Measurements from ENCODE around the gene ADAM12. TPM values are rescaled to one million over a fixed set of nuclear protein-coding genes. Genes with fewer than 3 reads are reported as not detected.

ADAM12 gene
- total RNA-seq, 1 donor from 2014 or later, result 100 TPM

- peaks cover 19% of the 10 kb centered on the region for H3K36me3 ChIP-seq (ENCODE audit: insufficient read depth, low read length)
- no peak overlapping the region for H3K4me2 ChIP-seq (ENCODE audit: low read length)
- no peaks in the 10 kb centered on the region for H3K27me3 ChIP-seq (ENCODE audit: insufficient read depth, low read length)
- no peaks in the 10 kb centered on the region for H4K20me1 ChIP-seq (ENCODE audit: insufficient read depth, low read length)
- H3K4me3 Mint-ChIP-seq (ENCODE audit: unreplicated experiment), result no peak overlapping the region
- no peaks in the 10 kb centered on the region for H3K27me3 Mint-ChIP-seq (ENCODE audit: low read depth, unreplicated experiment)
- H3K4me3 ChIP-seq (ENCODE audit: insufficient read depth, low read depth, low read length), result no peak overlapping the region
- peaks cover 25% of the 10 kb centered on the region for H3K4me1 ChIP-seq (ENCODE audit: insufficient read depth, low read length)
- no peaks in the 10 kb centered on the region for H3K9me3 ChIP-seq (ENCODE audit: insufficient read depth, low read depth, low read length)
- FAIRE-seq, result no peak
- no peak overlapping the region for H2AFZ ChIP-seq (ENCODE audit: low read depth, low read length)
- peaks cover 24% of the 10 kb centered on the region for H3K36me3 Mint-ChIP-seq (ENCODE audit: low read depth, unreplicated experiment)
- H3K9ac ChIP-seq (ENCODE audit: low read length), result no peak overlapping the region
- peaks cover 44% of the 10 kb centered on the region for H3K4me1 Mint-ChIP-seq (ENCODE audit: low read depth, unreplicated experiment)
- H3K27ac ChIP-seq (ENCODE audit: low read depth, low read length), result no peak overlapping the region
- no peaks in the 10 kb centered on the region for H3K79me2 ChIP-seq (ENCODE audit: insufficient read depth, low read length)
- no peak for DNase-seq (ENCODE audit: low read depth)
- TF ChIP-seq CTCF (IDR thresholded peaks at IDR 0.05; ENCODE audit: insufficient read depth, low read depth, low read length), result no peak
- no peak for TF ChIP-seq EZH2 (IDR thresholded peaks at IDR 0.05; ENCODE audit: insufficient read depth, low read length)
- no peaks in the 10 kb centered on the region for H3K9me3 Mint-ChIP-seq (ENCODE audit: unreplicated experiment)
- peak overlapping the region; percentile 42 for H3K27ac Mint-ChIP-seq (ENCODE audit: unreplicated experiment)
These were observed 376.3 kb downstream of the ADAM12 start for GRCh38 chr10:126011995-126012394.

GRCh38 chr10:126009650-126010049 lies 378.6 kb downstream of the ADAM12 start:
- Mint-ChIP-seq H3K36me3 (ENCODE audit: low read depth, unreplicated experiment) (peaks cover 23% of the 10 kb centered on the region), H3K27ac (ENCODE audit: unreplicated experiment) (no peak overlapping the region), H3K9me3 (ENCODE audit: unreplicated experiment) (no peaks in the 10 kb centered on the region), H3K27me3 (ENCODE audit: low read depth, unreplicated experiment) (no peaks in the 10 kb centered on the region), H3K4me1 (ENCODE audit: low read depth, unreplicated experiment) (peaks cover 29% of the 10 kb centered on the region), H3K4me3 (ENCODE audit: unreplicated experiment) (no peak overlapping the region)
- Histone ChIP-seq H3K27ac (ENCODE audit: low read depth, low read length) (no peak overlapping the region), H4K20me1 (ENCODE audit: insufficient read depth, low read length) (no peaks in the 10 kb centered on the region), H2AFZ (ENCODE audit: low read depth, low read length) (no peak overlapping the region), H3K9ac (ENCODE audit: low read length) (no peak overlapping the region), H3K4me3 (ENCODE audit: insufficient read depth, low read depth, low read length) (no peak overlapping the region), H3K4me2 (ENCODE audit: low read length) (no peak overlapping the region), H3K36me3 (ENCODE audit: insufficient read depth, low read length) (peaks cover 8% of the 10 kb centered on the region), H3K27me3 (ENCODE audit: insufficient read depth, low read length) (no peaks in the 10 kb centered on the region), H3K9me3 (ENCODE audit: insufficient read depth, low read depth, low read length) (no peaks in the 10 kb centered on the region), H3K4me1 (ENCODE audit: insufficient read depth, low read length) (peaks cover 21% of the 10 kb centered on the region), H3K79me2 (ENCODE audit: insufficient read depth, low read length) (no peaks in the 10 kb centered on the region)
- no peak for DNase-seq (ENCODE audit: low read depth)
- no peak for FAIRE-seq
- TF ChIP-seq CTCF (IDR thresholded peaks at IDR 0.05; ENCODE audit: insufficient read depth, low read depth, low read length) (no peak), EZH2 (IDR thresholded peaks at IDR 0.05; ENCODE audit: insufficient read depth, low read length) (no peak)

- Histone ChIP-seq H3K4me2 (ENCODE audit: low read length) (no peak overlapping the region), H3K4me3 (ENCODE audit: insufficient read depth, low read depth, low read length) (no peak overlapping the region), H3K9me3 (ENCODE audit: insufficient read depth, low read depth, low read length) (no peaks in the 10 kb centered on the region), H3K27ac (ENCODE audit: low read depth, low read length) (no peak overlapping the region), H3K9ac (ENCODE audit: low read length) (no peak overlapping the region), H3K36me3 (ENCODE audit: insufficient read depth, low read length) (peaks cover 4% of the 10 kb centered on the region), H4K20me1 (ENCODE audit: insufficient read depth, low read length) (no peaks in the 10 kb centered on the region), H3K4me1 (ENCODE audit: insufficient read depth, low read length) (no peaks in the 10 kb centered on the region), H2AFZ (ENCODE audit: low read depth, low read length) (no peak overlapping the region), H3K79me2 (ENCODE audit: insufficient read depth, low read length) (no peaks in the 10 kb centered on the region), H3K27me3 (ENCODE audit: insufficient read depth, low read length) (no peaks in the 10 kb centered on the region)
- no peak for TF ChIP-seq CTCF (IDR thresholded peaks at IDR 0.05; ENCODE audit: insufficient read depth, low read depth, low read length)
- TF ChIP-seq EZH2 (IDR thresholded peaks at IDR 0.05; ENCODE audit: insufficient read depth, low read length), result no peak
- no peak overlapping the region for H3K4me3 Mint-ChIP-seq (ENCODE audit: unreplicated experiment)
- DNase-seq (ENCODE audit: low read depth), result no peak
- no peaks in the 10 kb centered on the region for H3K9me3 Mint-ChIP-seq (ENCODE audit: unreplicated experiment)
- H3K27me3 Mint-ChIP-seq (ENCODE audit: low read depth, unreplicated experiment), result no peaks in the 10 kb centered on the region
- FAIRE-seq, result no peak
- H3K4me1 Mint-ChIP-seq (ENCODE audit: low read depth, unreplicated experiment), result peaks cover 2% of the 10 kb centered on the region
- H3K36me3 Mint-ChIP-seq (ENCODE audit: low read depth, unreplicated experiment), result peaks cover 25% of the 10 kb centered on the region
- no peak overlapping the region for H3K27ac Mint-ChIP-seq (ENCODE audit: unreplicated experiment)
These were observed 381.4 kb downstream of the ADAM12 start for GRCh38 chr10:126006906-126007305.

Measured in astrocyte (in vitro differentiated cells and primary cell).